Epithelial cell of prostate (primary cell): ENCODE data around the gene TRABD.

Source experiments
- DNase-seq: peaks from one replicate; pipeline ENCODE4 v3.0.0-alpha.2; 2011; ENCODE audit warnings: low read depth, low spot score
- H3K27ac ChIP-seq: fragments of 450-650 bp; 2 replicates; pipeline ENCODE4 v1.5.1; 2017; ENCODE audit warnings: mild to moderate bottlenecking

The TRABD gene

GRCh38 chr22:50184902-50185374, 775 bp upstream of the TRABD start:
- DNase-seq, result no peak
- no peak overlapping the region for H3K27ac ChIP-seq

- H3K27ac ChIP-seq, result peak overlapping the region; percentile 61
- no peak for DNase-seq
Measured at GRCh38 chr22:50186181-50186714, 535 bp downstream of the TRABD start.

- no peak for DNase-seq
- peak overlapping the region; percentile 61 for H3K27ac ChIP-seq
Measured at GRCh38 chr22:50186761-50187523, 1.2 kb downstream of the TRABD start.

GRCh38 chr22:50188356-50188755, 2.6 kb downstream of the TRABD start:
- no peak overlapping the region for H3K27ac ChIP-seq
- DNase-seq, result no peak

- DNase-seq, result no peak
- peak overlapping the region; percentile 89 for H3K27ac ChIP-seq
Measured at GRCh38 chr22:50189184-50189848, 3.6 kb downstream of the TRABD start.

GRCh38 chr22:50189849-50190181, 4.1 kb downstream of the TRABD start:
- no peak for DNase-seq
- peak overlapping the region; percentile 89 for H3K27ac ChIP-seq

- H3K27ac ChIP-seq, result peak overlapping the region; percentile 89
Measured at GRCh38 chr22:50190182-50190940, 4.6 kb downstream of the TRABD start.

GRCh38 chr22:50190941-50191741, 5.4 kb downstream of the TRABD start:
- H3K27ac ChIP-seq, result peak overlapping the region; percentile 89
- DNase-seq, result no peak

More at GRCh38 chr22:50190182-50190940, 4.6 kb downstream of the TRABD start:
- peak; percentile 48 for DNase-seq

GRCh38 chr22:50192436-50193204, 6.9 kb downstream of the TRABD start:
- H3K27ac ChIP-seq, result peak overlapping the region; percentile 89
- DNase-seq, result no peak

GRCh38 chr22:50193621-50194020, 7.9 kb downstream of the TRABD start:
- DNase-seq, result no peak
- H3K27ac ChIP-seq, result no peak overlapping the region

GRCh38 chr22:50194037-50194805, 8.5 kb downstream of the TRABD start:
- no peak overlapping the region for H3K27ac ChIP-seq
- no peak for DNase-seq

- H3K27ac ChIP-seq, result no peak overlapping the region
Measured at GRCh38 chr22:50196256-50196655, 10.5 kb downstream of the TRABD start.

GRCh38 chr22:50197000-50197800, 11.5 kb downstream of the TRABD start:
- no peak for DNase-seq
- H3K27ac ChIP-seq, result no peak overlapping the region

More at GRCh38 chr22:50196256-50196655, 10.5 kb downstream of the TRABD start:
- no peak for DNase-seq

- H3K27ac ChIP-seq, result no peak overlapping the region
- DNase-seq, result no peak
Measured at GRCh38 chr22:50197856-50198623, 12.3 kb downstream of the TRABD start.

GRCh38 chr22:50198624-50199017, 12.9 kb downstream of the TRABD start:
- no peak for DNase-seq
- no peak overlapping the region for H3K27ac ChIP-seq

GRCh38 chr22:50199251-50199721, 13.6 kb downstream of the TRABD start:
- no peak overlapping the region for H3K27ac ChIP-seq
- DNase-seq, result no peak
